Measurements from ENCODE around the gene ZFYVE21. TPM values are rescaled to one million over a fixed set of nuclear protein-coding genes. Genes with fewer than 3 reads are reported as not detected.

The ZFYVE21 gene
- total RNA-seq, 1 donor from 2014 or later = 90.9 TPM

DNA sequence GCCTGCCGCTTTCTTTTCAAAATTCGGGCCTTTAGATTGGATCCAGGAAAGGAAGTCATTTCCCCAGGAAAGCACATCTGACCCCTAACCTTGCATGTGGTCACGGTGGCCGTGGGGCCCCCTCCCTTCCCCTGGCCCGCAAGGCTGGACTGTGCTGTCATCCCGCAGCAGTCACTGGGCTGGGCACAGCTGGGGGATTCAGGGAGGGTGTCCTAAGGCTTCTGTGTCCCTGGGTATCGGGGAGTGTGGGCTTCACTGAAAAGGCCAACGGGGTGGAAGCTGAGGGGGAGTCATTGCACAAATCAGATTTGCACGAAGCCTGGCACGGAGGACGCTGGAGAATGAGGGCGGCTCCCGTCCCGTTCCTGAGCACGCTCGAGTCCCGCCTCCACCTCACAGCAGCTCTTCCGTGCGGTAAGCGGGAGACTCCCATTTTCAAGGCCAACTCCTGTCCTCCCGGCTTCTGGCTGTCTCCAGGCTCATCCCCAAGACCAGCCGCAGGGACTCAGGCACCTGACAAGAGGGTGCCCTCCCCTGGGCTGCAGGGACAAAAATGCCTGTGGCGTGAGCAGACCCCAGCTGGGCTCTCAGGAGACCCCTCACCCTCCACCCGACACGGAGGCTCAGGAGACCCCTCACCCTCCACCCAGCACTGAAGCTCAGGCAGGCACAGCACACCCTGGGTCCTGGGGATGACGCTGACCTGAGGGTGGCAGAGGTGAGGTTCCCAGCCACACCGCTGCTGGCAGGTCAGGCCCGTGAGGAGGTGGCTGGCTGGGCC, 9.9 kb upstream of the ZFYVE21 start:
- no peak for DNase-seq (ENCODE audit: low spot score)

DNA sequence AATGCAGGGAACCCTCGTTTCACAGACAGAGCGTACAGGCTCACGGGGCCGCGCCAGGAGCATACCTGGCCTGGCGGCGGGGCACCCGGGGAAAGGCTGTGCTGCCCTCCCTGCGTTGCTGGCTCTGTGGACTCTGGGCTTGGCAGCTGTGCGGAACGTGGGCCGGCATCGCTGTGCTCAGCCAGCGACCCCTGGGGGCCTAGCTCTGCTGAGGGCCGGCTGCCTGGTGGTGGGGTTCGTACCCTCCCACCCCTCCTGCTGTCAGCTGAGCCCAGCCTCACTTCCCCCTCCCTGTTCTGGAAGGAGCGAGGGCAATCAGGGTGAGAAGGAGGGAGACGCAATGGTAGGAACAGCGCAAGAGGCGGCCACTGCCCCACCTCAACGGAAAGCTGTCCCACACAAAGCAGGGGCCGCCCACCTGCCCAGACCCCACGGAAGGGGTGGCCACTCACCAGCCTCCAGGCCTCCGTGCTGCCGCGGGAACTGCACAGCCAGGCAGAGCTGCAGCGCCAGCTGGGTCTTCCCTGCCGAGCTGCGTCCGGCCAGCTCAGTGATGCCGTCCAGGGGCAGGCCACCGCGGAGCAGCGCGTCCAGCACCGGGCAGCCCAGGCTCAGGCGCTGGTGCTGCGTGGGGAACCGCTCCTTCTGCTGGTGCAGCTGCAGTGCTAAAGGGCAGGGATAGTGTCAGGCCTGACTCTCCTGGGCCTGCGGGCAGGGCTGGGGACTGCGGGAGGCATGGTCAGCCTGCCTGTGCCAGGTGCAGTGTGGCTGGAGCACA, 8.9 kb upstream of the ZFYVE21 start:
- no peak for DNase-seq (ENCODE audit: low spot score)

DNA sequence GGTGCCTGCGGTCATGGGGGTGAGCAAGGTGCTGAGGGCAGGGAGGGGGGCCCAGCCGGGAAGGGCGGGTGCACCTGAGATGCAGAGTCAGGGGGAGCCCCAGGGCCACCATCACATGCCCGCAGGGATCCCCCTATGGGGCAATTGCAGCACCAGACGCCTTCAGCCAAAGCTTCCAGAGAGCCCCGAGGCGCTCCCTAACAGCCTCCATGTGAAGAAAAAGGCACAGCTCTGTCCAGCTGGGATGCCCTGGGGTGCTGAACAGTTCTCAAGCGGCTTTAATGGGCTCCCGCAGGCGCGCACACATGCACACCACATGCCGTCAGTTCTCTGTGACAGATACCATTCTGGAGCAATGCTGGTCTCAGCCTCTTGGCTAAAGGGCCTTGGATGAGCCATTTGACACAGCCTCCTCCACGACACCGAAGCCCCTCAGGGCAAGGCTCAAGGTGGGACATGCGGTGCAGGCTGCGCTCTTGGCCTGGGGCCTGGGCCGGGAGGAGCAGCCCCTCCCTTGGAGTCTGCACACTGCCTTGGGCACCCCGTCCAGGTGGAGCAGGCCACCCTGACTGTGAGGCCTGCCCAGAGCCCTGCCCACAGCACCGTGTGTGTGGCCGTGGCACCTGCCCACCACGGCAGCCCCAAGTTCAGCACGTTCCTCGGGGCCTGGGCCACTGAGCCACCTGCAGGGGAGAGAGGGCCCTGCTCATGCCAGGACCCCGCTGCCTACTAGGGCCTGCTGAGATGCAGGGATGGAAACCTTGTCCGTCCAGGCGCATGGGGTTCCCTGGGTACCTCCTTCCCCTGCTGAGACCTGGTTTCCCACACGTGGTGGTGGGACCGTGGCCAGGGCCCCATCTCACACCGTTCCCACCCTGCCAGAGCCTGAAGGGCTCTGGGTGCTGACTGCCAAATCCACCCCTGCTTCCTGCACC, 8.0 kb upstream of the ZFYVE21 start:
- DNase-seq (ENCODE audit: low spot score) = no peak

GRCh38 chr14:103708750-103709187, 6.8 kb upstream of the ZFYVE21 start:
- DNase-seq (ENCODE audit: low spot score) = no peak

DNA sequence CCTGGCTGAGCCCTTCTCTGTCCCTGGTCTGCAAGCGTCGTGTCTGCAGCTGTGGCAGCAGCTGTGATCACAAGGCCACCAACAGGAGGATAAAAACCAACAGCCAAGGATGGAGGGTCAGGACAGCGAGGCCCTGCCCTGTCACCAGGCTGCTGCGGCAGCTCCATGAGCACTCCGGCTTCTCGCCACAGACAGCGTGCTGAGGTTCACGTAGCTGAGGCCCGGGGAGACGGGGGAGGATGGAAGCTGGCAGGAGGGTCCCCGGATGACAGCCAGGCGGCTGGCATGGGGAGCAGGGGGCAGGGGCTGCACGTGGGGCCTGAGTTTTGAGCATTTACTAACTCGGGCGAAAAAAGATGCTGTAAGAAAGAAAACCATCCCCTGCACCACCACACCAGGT, 5.8 kb upstream of the ZFYVE21 start:
- no peak for DNase-seq (ENCODE audit: low spot score)

- no peak for DNase-seq (ENCODE audit: low spot score)
Observed at GRCh38 chr14:103710771-103711377, 4.7 kb upstream of the ZFYVE21 start.

DNA sequence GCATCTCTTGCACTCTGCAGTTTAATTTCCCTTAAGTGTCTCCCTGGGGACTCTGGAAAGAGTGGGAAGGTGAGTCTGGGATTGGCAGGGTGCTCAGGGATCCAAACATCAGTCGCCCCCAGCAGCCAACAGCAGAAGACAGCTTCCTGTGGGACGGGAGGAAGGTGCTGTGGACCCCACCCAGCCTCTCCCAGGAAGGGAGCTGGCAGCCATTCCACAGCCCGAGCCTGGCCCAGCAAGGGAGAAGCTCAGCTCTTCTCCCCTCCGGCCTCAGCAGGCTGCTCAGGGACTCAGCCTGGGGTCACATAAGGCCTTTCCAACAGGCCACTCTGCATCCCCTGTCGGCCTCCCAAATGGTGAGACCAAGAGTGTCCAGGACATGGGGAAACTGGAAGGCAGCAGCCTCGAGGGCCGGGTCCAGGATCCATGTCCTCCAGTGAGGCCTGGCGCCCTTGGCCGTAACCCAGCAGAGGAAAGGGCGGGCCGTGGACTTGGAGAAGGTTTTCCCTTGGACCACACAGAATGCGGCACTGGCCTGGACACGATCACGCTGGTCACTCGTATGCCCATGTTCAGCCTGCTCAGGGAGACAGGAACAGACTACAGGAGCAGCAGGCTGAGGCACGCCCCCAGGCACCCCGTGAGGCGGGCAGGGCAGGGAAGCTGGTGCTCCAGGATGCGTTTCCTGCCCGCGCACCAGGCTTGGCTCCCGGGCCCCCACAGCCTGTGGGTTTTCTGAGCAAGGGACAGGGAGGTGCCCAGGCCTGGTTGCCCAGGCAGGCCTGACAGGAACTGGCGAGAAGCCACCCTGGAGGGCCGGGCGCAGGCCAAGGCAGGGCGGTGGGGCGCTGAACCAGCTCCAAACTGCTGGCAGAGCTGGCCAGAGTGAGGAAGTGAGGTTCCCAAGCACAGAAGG, 3.8 kb upstream of the ZFYVE21 start:
- peak; percentile 84 for DNase-seq (ENCODE audit: low spot score)

GRCh38 chr14:103712633-103713247, 2.9 kb upstream of the ZFYVE21 start:
- DNase-seq (ENCODE audit: low spot score) = no peak

DNA sequence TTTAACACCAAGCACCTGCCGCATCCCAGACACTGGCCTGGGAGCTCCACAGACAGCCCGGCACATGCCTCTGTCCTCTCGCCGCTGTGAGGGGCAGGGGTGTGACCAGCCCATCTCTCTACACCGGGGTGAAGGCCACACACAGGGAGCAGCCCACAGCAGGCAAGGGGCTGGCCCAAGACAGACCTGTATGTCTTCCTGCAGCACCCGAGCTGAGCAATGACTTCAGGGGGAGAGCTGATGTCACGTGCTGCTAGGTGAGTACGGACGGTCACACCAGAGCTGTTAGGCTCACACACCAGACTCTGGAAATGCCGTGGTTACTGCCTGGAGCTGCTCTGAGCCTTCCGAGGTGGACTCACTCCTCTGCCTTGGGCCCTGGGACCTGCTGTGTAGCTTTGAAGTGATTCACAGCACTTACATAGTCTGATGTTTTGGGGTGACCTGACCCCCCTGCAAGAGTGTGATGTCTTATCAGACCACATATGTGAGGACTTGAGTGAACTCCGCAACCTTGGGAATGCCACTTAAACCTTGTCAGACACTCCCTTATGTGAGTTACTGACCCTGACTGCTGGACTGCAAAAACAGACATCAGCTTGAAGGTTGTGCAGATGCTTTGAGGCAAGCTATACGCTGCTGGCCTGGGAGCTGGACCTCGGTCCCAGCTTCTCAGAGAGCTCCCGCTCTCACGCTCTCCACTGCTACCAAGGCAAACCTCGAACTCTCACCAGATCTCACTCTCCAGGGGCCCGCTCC, 2.1 kb upstream of the ZFYVE21 start:
- no peak for DNase-seq (ENCODE audit: low spot score)

DNA sequence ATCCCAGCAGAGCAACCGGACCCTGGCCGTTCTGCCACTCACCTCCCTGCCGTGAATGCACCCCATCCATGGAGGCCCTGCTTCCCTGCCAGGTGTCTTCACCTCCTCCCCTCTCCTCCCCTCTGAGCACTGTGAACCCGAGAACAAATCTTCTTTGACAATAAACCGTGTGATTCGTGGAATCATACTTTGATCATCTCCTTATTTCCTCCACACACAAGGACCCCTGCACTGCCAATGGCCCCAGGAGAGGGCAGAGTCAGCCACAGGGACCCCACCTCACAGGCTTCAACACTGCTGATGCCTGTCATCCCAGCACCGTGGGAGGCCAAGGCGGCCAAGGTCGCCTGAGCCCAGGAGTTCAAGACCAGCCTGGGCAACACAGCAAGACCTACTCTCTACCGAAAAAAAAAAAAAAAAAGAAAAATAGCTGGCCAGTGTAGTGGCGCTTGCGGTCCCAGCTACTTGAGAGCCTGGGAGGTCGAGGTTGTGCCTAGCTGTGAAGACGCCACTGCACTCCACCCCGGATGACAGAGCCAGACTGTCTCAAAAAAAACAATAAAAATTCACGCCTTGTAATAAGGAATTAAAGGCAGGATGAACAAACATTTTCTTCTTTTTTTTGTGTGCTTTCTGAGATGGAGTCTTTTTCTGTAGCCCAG, 1.4 kb upstream of the ZFYVE21 start:
- DNase-seq (ENCODE audit: low spot score) = no peak

DNA sequence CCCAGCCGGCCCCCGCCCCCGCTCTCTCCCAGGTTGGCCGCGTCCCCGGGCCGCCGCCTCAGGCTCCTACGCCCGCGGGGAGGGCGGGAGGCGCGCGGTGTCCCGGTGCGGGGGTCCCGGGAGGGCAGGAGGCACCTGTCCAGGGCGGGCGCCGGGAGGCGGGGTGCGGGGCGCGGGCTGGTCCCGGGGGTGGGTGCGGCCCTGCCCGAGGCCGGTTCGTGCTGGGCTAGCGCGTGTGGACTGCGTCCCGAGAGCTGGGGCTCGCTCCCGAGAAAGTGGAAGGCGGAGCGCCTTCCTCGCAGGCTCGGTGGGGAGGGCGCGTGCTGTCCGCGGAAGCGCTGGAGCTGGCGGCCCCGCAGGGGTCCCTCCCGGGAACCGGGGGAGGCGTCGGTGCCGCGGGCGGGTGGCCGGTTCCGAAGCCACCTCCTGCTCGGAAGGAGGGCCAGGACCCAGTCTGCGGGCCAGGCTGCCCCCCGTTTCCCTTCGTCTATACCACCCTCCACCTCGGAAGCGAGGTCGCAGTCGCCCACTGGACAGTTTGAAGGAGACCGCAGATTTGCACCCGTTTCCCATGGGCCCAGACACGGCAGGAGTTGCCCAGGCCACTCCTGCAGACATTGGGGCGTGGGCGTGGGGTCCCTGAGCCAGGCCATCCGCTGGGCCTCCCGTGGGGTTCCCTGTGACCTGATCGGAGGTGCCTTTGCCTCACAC, 636 bp downstream of the ZFYVE21 start:
- DNase-seq (ENCODE audit: low spot score) = no peak

GRCh38 chr14:103716899-103717411, 1.3 kb downstream of the ZFYVE21 start:
- DNase-seq (ENCODE audit: low spot score) = no peak

DNA sequence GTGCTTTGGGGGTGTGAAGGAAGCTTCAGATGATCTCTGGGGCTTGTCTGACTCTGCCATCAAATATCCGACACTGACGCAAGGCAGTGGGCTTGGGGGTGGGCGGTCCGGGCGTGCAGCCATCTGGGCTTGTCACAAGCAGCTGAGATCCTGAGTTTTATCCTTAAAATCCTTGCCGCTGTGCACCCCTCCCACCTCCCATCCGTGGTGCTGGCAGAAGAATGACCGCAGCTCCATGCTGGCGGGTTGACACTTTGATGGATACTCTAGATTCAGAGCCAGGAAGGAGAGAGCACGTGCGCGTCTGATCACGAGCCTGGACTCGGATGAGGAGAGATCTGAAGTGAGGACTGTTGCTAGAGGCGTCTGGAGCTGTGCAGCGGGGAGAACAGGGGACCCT, 3.0 kb downstream of the ZFYVE21 start:
- DNase-seq (ENCODE audit: low spot score) = no peak

DNA sequence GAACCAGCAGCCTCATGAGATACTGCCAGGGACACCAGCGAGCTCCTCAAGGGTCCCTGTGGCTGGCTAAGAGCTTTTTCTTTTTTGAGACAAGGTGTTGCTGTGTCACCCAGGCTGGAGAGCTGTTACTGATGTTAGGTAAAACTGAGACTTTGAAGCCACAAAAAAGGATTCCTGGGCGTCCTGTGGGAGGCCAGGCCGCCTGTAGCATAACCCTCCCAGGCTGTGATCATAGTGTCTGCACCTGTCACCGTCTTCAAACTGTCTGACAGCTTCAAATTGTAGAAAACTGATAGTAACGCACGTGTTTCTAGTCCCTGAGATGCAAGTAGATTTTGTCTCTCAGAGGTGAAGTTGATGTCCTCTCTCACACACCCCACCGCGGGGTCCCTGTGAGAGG, 4.1 kb downstream of the ZFYVE21 start:
- no peak for DNase-seq (ENCODE audit: low spot score)

DNA sequence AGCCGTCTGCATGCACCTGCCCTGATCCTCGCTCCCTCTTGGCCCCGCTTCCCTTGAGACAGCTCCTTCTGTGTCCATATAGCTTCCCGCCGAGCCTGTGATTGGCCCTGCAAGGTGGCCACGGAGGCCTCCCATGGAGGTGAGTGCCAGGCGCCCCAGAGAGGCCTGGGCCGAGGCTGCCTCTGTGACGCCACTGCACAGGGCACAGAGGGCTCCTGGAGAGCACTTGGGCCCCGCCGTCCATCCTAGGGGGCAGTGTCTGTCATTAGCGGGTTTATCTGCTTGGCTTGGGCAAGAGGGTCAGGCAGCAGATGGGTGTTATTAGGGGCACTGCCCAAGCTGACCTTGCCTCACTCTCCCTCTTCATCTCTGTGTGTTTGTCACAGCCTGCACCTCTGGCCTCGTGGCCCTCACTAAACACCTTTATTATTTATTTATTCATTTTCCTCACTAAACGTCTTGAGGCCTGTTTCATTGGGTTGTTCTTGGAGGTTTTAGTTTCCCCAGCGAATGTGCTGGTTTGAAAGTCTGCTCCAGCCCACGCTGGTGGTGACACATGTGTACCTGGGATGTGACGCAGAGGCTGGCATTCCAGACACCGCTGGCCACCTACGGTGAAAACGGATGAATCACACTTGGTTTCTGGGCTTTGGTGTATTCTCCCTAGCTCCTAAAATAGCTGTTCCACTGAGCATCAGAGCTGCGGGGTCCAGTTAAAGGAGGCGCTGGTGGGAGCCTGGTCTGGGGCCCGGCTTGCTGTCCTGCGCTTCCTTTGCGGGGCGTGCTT, 5.9 kb downstream of the ZFYVE21 start:
- DNase-seq (ENCODE audit: low spot score) = no peak

DNA sequence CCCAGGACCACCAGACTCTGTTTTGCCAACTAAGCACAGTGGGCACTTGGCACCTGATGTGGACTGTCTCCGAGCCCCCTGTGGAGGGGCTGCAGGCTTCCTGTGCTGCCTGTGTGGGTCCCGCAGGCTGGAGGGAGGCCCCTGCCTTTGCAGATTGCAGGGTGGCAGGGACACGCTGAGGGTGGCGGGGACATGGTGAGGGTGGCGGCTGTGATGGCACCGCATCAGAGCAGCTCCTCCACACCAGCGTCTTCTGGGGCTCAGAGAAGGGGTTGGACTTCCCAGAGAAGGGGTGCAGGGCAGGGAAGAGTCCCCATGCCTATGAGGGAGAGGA, 8.1 kb downstream of the ZFYVE21 start:
- DNase-seq (ENCODE audit: low spot score) = no peak

DNA sequence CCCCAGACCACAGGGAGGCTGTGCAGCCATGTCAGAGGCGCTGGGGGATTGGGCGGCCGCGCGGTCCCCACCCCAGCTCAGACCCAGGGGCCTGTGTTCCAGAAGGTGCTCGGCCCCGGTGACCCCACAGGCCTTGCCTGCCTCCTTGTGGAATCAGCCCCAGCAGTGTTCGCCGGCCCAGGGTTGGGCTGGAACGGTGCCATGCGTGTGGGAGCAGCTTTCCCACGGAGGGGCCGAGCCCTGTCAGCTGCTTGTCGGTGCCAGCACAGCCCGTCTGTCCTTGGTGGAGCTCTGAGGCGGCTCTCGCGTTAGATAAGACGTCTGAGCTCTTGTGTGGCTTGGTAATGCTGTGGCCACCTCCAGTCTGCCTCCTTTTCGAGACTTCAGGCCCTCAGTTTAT, 8.5 kb downstream of the ZFYVE21 start:
- DNase-seq (ENCODE audit: low spot score) = no peak
